ENCODE results near the gene TMEM271.

- TF ChIP-seq, protein P1, sequence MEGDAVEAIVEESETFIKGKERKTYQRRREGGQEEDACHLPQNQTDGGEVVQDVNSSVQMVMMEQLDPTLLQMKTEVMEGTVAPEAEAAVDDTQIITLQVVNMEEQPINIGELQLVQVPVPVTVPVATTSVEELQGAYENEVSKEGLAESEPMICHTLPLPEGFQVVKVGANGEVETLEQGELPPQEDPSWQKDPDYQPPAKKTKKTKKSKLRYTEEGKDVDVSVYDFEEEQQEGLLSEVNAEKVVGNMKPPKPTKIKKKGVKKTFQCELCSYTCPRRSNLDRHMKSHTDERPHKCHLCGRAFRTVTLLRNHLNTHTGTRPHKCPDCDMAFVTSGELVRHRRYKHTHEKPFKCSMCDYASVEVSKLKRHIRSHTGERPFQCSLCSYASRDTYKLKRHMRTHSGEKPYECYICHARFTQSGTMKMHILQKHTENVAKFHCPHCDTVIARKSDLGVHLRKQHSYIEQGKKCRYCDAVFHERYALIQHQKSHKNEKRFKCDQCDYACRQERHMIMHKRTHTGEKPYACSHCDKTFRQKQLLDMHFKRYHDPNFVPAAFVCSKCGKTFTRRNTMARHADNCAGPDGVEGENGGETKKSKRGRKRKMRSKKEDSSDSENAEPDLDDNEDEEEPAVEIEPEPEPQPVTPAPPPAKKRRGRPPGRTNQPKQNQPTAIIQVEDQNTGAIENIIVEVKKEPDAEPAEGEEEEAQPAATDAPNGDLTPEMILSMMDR (IDR thresholded peaks at IDR 0.05; ENCODE audit: low read depth, low read length) = no peak
- no peak for TF ChIP-seq EZH2phosphoT487 (IDR thresholded peaks at IDR 0.05; ENCODE audit: low read depth)
These were observed 7.8 kb downstream of the TMEM271 start for GRCh38 chr4:568351-568652.

All from OCI-LY3 (cell line).